ENCODE data around the gene DCAF15.
"Not testable (repeated sequence)": the region's sequence is repeated elsewhere in the genome, so short reads cannot be mapped to it uniquely, and the experiment has no call there.

Gene DCAF15

DNA sequence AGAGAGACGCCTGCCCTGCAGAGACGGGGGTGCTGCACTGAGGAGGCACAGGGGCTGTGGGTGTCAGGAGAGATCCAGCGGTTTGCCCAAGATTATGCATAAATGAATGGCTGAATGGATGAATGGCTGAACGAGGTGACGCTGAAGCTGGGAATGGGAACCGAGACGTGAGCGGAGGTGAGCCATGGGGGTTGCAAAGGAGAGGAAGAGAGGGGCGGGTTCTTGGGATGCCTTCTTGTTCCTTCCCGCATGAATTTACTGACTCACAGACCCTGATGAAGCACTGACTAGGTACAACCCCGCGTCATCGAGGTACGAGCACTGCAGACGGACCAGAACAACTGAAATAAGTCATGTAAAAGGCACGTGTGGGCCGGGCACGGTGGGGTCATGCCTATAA, 16.7 kb downstream of the DCAF15 start:
- H3K4me1 ChIP-seq (ENCODE audit: control insufficient read depth, insufficient read depth, low read depth, low read length), result peaks cover 6% of the 10 kb centered on the region
- no peak overlapping the region for H4K8ac ChIP-seq (ENCODE audit: low read length)
- H3K4me3 ChIP-seq (ENCODE audit: insufficient read depth in 1 of 2, low read depth in 1 of 2, low read length in 2 of 2), result no peak overlapping the region
- H2BK5ac ChIP-seq (ENCODE audit: low read depth, low read length, poor library complexity, severe bottlenecking), result no peak overlapping the region
- no peak overlapping the region for H2BK12ac ChIP-seq (ENCODE audit: low read length in 2 of 2)
- H2BK120ac ChIP-seq (ENCODE audit: low read depth, low read length), result no peak overlapping the region
- no peak overlapping the region for H3K14ac ChIP-seq (ENCODE audit: low read length in 2 of 2)
- H4K91ac ChIP-seq (ENCODE audit: low read length), result no peak overlapping the region
- no peak overlapping the region for H3K9ac ChIP-seq (ENCODE audit: low read length)
- no peaks in the 10 kb centered on the region for H3K27me3 ChIP-seq (ENCODE audit: control insufficient read depth in 1 of 2, insufficient read depth in 1 of 2, low read length in 2 of 2)
- no peak overlapping the region for H3K4me2 ChIP-seq (ENCODE audit: low read length, poor library complexity, severe bottlenecking)
- H3K18ac ChIP-seq (ENCODE audit: low read depth in 1 of 2, low read length in 2 of 2), result no peak overlapping the region
- DNase-seq, result no peak
- peaks cover 1% of the 10 kb centered on the region for H3K79me1 ChIP-seq (replicated peaks; ENCODE audit: low read length, poor library complexity, severe bottlenecking)
- H3K27ac ChIP-seq (ENCODE audit: low read length, poor library complexity, severe bottlenecking), result no peak overlapping the region
- H3K9me3 ChIP-seq (ENCODE audit: control insufficient read depth, low read length), result no peaks in the 10 kb centered on the region
- no peak overlapping the region for H2AFZ ChIP-seq (ENCODE audit: low read depth, low read length)
- H2AK5ac ChIP-seq (ENCODE audit: low read length, severe bottlenecking), result no peak overlapping the region
- no peak overlapping the region for H2BK15ac ChIP-seq (ENCODE audit: low read depth, poor library complexity, severe bottlenecking)
- peaks cover 45 to 77% of the 10 kb centered on the region in 2 experiments for H3K36me3 ChIP-seq (ENCODE audit: control insufficient read depth in 1 of 2, insufficient read depth in 2 of 2, low read depth in 1 of 2, low read length in 2 of 2)
- no peak overlapping the region for H3K23ac ChIP-seq (ENCODE audit: low read length in 2 of 2)
- H3K4ac ChIP-seq (ENCODE audit: low read depth in 1 of 2, low read length in 2 of 2), result no peak overlapping the region
- WGBS, result 96% methylated on average over 18 of the region's 18 CpGs

DNA sequence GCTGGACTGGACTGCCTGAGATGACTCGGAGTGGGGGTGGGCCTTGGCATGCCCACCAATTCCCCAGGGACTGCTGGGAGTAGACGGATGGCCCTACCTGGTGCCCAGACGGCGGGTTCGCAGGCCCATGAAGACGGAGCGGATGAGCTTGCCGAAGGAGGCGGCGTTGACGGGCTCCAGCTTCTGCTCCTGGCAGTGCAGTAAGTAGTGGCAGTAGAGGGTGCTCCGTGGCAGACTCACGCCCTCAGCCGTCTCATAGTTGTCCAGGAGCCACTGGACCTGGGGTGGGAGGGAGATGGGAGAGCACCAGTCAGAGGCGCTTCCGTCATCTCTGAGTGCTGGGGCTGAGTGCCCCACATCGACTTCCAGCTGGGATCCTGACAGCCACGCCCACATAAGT, 17.6 kb downstream of the DCAF15 start:
- H3K23ac ChIP-seq (ENCODE audit: low read length in 2 of 2), result no peak overlapping the region
- no peak overlapping the region for H3K14ac ChIP-seq (ENCODE audit: low read length in 2 of 2)
- no peak overlapping the region for H3K9ac ChIP-seq (ENCODE audit: low read length)
- peaks cover 4% of the 10 kb centered on the region for H3K4me1 ChIP-seq (ENCODE audit: control insufficient read depth, insufficient read depth, low read depth, low read length)
- no peak overlapping the region for H3K27ac ChIP-seq (ENCODE audit: low read length, poor library complexity, severe bottlenecking)
- no peaks in the 10 kb centered on the region for H3K9me3 ChIP-seq (ENCODE audit: control insufficient read depth, low read length)
- no peak overlapping the region for H3K4ac ChIP-seq (ENCODE audit: low read depth in 1 of 2, low read length in 2 of 2)
- H3K18ac ChIP-seq (ENCODE audit: low read depth in 1 of 2, low read length in 2 of 2), result no peak overlapping the region
- H2AK5ac ChIP-seq (ENCODE audit: low read length, severe bottlenecking), result no peak overlapping the region
- H2BK15ac ChIP-seq (ENCODE audit: low read depth, poor library complexity, severe bottlenecking), result no peak overlapping the region
- no peak overlapping the region for H2BK12ac ChIP-seq (ENCODE audit: low read length in 2 of 2)
- no peak overlapping the region for H4K91ac ChIP-seq (ENCODE audit: low read length)
- H2BK5ac ChIP-seq (ENCODE audit: low read depth, low read length, poor library complexity, severe bottlenecking), result no peak overlapping the region
- no peak overlapping the region for H3K4me2 ChIP-seq (ENCODE audit: low read length, poor library complexity, severe bottlenecking)
- H2AFZ ChIP-seq (ENCODE audit: low read depth, low read length), result no peak overlapping the region
- H3K4me3 ChIP-seq (ENCODE audit: insufficient read depth in 1 of 2, low read depth in 1 of 2, low read length in 2 of 2), result no peak overlapping the region
- no peak overlapping the region for H4K8ac ChIP-seq (ENCODE audit: low read length)
- no peak overlapping the region for H2BK120ac ChIP-seq (ENCODE audit: low read depth, low read length)
- peaks cover 1% of the 10 kb centered on the region for H3K79me1 ChIP-seq (replicated peaks; ENCODE audit: low read length, poor library complexity, severe bottlenecking)
- no peaks in the 10 kb centered on the region for H3K27me3 ChIP-seq (ENCODE audit: control insufficient read depth in 1 of 2, insufficient read depth in 1 of 2, low read length in 2 of 2)
- H3K36me3 ChIP-seq (ENCODE audit: control insufficient read depth in 1 of 2, insufficient read depth in 2 of 2, low read depth in 1 of 2, low read length in 2 of 2), result peaks cover 48 to 82% of the 10 kb centered on the region in 2 experiments
- no peak for DNase-seq
- 94% methylated on average over 18 of the region's 18 CpGs for WGBS

DNA sequence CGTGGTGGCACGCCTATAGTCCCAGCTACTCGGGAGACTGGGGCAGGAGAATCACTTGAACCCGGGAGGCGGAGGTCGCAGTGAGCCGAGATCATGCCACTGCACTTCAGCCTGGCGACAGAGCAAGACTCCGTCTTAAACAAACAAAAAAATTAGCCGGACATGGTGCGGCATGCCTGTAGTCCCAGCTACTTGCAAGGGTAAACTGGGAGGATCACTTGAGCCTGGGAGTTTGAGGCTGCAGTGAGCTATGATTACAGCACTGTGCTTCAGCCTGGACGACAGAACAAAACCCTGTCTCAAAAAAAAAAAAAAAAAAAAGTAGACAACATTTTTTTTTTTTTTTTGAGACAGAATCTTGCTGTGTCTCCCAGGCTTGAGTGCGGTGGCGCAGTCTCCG, 19.6 kb downstream of the DCAF15 start:
- not testable (repeated sequence) for H2AK5ac ChIP-seq (ENCODE audit: low read length, severe bottlenecking); H3K27ac ChIP-seq (ENCODE audit: low read length, poor library complexity, severe bottlenecking); H4K8ac ChIP-seq (ENCODE audit: low read length); H3K4me1 ChIP-seq (ENCODE audit: control insufficient read depth, insufficient read depth, low read depth, low read length); H3K27me3 ChIP-seq (ENCODE audit: control insufficient read depth in 1 of 2, insufficient read depth in 1 of 2, low read length in 2 of 2); H3K9ac ChIP-seq (ENCODE audit: low read length); H3K23ac ChIP-seq (ENCODE audit: low read length in 2 of 2); H2BK12ac ChIP-seq (ENCODE audit: low read length in 2 of 2); H2AFZ ChIP-seq (ENCODE audit: low read depth, low read length); H2BK120ac ChIP-seq (ENCODE audit: low read depth, low read length); DNase-seq; H2BK5ac ChIP-seq (ENCODE audit: low read depth, low read length, poor library complexity, severe bottlenecking); H2BK15ac ChIP-seq (ENCODE audit: low read depth, poor library complexity, severe bottlenecking); H4K91ac ChIP-seq (ENCODE audit: low read length); H3K4me2 ChIP-seq (ENCODE audit: low read length, poor library complexity, severe bottlenecking); H3K79me1 ChIP-seq (replicated peaks; ENCODE audit: low read length, poor library complexity, severe bottlenecking); H3K18ac ChIP-seq (ENCODE audit: low read depth in 1 of 2, low read length in 2 of 2); H3K9me3 ChIP-seq (ENCODE audit: control insufficient read depth, low read length); H3K14ac ChIP-seq (ENCODE audit: low read length in 2 of 2); H3K4ac ChIP-seq (ENCODE audit: low read depth in 1 of 2, low read length in 2 of 2); H3K4me3 ChIP-seq (ENCODE audit: insufficient read depth in 1 of 2, low read depth in 1 of 2, low read length in 2 of 2)
- H3K36me3 ChIP-seq (ENCODE audit: control insufficient read depth in 1 of 2, insufficient read depth in 2 of 2, low read depth in 1 of 2, low read length in 2 of 2), result peaks cover 42 to 79% of the 10 kb centered on the region in 2 experiments
- WGBS, result over 99% methylated on average over 12 of the region's 15 CpGs

DNA sequence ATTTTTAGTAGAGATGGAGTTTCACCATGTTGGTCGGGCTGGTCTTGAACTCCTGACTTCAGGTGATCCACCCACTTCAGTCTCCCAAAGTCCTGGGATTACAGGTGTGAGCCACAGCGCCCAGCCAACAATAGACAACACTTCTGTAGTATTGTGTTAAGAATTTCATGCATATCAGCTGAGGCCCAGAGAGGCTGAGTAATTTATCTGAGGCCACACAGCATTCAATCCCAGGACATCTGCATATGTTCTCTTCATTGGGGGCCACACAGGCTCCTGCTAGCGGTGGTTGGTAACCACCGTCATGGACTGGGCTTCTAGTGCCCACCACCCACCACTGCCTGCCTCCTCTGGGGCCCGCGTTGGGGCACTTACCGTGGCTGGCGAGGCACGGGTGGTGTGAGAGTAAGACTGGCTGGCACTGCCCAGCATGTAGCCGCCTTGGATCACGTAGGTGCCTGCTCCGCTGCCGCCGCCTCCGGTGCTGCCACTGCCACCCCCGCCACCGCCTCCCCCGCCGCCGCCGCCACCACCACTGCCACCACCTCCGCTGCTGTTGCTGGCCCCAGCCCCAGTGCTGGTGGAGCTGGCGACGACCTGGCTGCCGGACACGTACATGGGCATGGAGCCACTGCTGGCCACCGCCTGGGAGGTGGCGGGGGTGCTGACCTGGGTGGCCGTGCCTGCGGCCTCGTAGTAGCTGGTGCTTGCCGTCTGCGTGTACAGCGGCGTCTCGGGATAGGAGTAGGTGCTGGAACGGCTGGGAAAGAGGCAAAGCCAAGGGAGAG, 20.3 kb downstream of the DCAF15 start:
- Histone ChIP-seq H3K27ac (ENCODE audit: low read length, poor library complexity, severe bottlenecking) (no peak overlapping the region), H4K8ac (ENCODE audit: low read length) (no peak overlapping the region), H3K4me3 (ENCODE audit: insufficient read depth in 1 of 2, low read depth in 1 of 2, low read length in 2 of 2) (no peak overlapping the region), H3K4me2 (ENCODE audit: low read length, poor library complexity, severe bottlenecking) (no peak overlapping the region), H3K27me3 (ENCODE audit: control insufficient read depth in 1 of 2, insufficient read depth in 1 of 2, low read length in 2 of 2) (no peaks in the 10 kb centered on the region), H3K23ac (ENCODE audit: low read length in 2 of 2) (no peak overlapping the region), H2BK120ac (ENCODE audit: low read depth, low read length) (no peak overlapping the region), H3K9me3 (ENCODE audit: control insufficient read depth, low read length) (no peaks in the 10 kb centered on the region), H3K36me3 (ENCODE audit: control insufficient read depth in 1 of 2, insufficient read depth in 2 of 2, low read depth in 1 of 2, low read length in 2 of 2) (peaks cover 38 to 72% of the 10 kb centered on the region in 2 experiments), H3K79me1 (replicated peaks; ENCODE audit: low read length, poor library complexity, severe bottlenecking) (peaks cover 3% of the 10 kb centered on the region), H2AK5ac (ENCODE audit: low read length, severe bottlenecking) (no peak overlapping the region), H3K9ac (ENCODE audit: low read length) (no peak overlapping the region), H2AFZ (ENCODE audit: low read depth, low read length) (no peak overlapping the region), H4K91ac (ENCODE audit: low read length) (no peak overlapping the region), H2BK5ac (ENCODE audit: low read depth, low read length, poor library complexity, severe bottlenecking) (no peak overlapping the region), H3K14ac (ENCODE audit: low read length in 2 of 2) (no peak overlapping the region), H3K4ac (ENCODE audit: low read depth in 1 of 2, low read length in 2 of 2) (no peak overlapping the region), H3K4me1 (ENCODE audit: control insufficient read depth, insufficient read depth, low read depth, low read length) (peaks cover 2% of the 10 kb centered on the region), H3K18ac (ENCODE audit: low read depth in 1 of 2, low read length in 2 of 2) (no peak overlapping the region), H2BK15ac (ENCODE audit: low read depth, poor library complexity, severe bottlenecking) (peak overlapping the region; percentile 12), H2BK12ac (ENCODE audit: low read length in 2 of 2) (no peak overlapping the region)
- DNase-seq, result no peak
- WGBS, result 97% methylated on average over 36 of the region's 37 CpGs

Data from mesenchymal stem cell (in vitro differentiated cells and primary cell).